GM13976 (cell line): ENCODE data around the gene BCAS4.

Experiments used
- DNase-seq: peaks from one replicate; pipeline ENCODE4 v3.0.0; 2012; ENCODE audit warnings: low spot score
- CTCF ChIP-seq: IDR thresholded peaks from 2 replicates; pipeline ENCODE4 v1.5.1; 2012; ENCODE audit warnings: borderline replicate concordance, mild to moderate bottlenecking; ENCODE audit not compliant: insufficient read depth; ENCODE audit errors: extremely low read depth, missing control alignments, control extremely low read depth
- in situ Hi-C: fragments of 300-500 bp; cut with MboI; formaldehyde crosslinking; loops from one replicate; pipeline ENCODE4 v1.12.0; 2022; ENCODE audit warnings: low sequenced_read_pairs, mixed read lengths, inconsistent platforms; ENCODE audit not compliant: unreplicated experiment

The BCAS4 gene

GRCh38 chr20:50817776-50818172 is 22.9 kb downstream of the BCAS4 start:
- no peak for TF ChIP-seq CTCF
- no peak for DNase-seq
- in situ Hi-C loops, result loop anchor here (10.0 kb wide), 1 partner anchor 117 kb away; the partner anchor contains the start of gene ADNP

- no peak for TF ChIP-seq CTCF
- in situ Hi-C loops, result loop anchor here (10.0 kb wide), 1 partner anchor 115 kb away; the partner anchor contains the start of gene ADNP
- DNase-seq, result no peak
Observed at GRCh38 chr20:50819349-50819748, 24.5 kb downstream of the BCAS4 start.

- no peak for DNase-seq
- TF ChIP-seq CTCF, result no peak
- in situ Hi-C loops, result no loop called here
Observed at GRCh38 chr20:50820515-50821256, 25.8 kb downstream of the BCAS4 start.

GRCh38 chr20:50821257-50821921 is 26.5 kb downstream of the BCAS4 start:
- TF ChIP-seq CTCF, result no peak
- DNase-seq, result no peak
- in situ Hi-C loops, result no loop called here

GRCh38 chr20:50821994-50822393 is 27.1 kb downstream of the BCAS4 start:
- in situ Hi-C loops, result no loop called here
- TF ChIP-seq CTCF, result no peak
- DNase-seq, result no peak

- DNase-seq, result no peak
- in situ Hi-C loops, result no loop called here
- no peak for TF ChIP-seq CTCF
Observed at GRCh38 chr20:50823319-50823718, 28.5 kb downstream of the BCAS4 start.

- TF ChIP-seq CTCF, result no peak
- no peak for DNase-seq
- in situ Hi-C loops, result no loop called here
Observed at GRCh38 chr20:50824137-50824536, 29.3 kb downstream of the BCAS4 start.
